Central memory CD4-positive, alpha-beta T cell (primary cell): ENCODE data around the gene USP32.
A peak's percentile ranks its signal among the peaks of the same experiment; 100 is the strongest.
"Not testable (repeated sequence)": the region's sequence is repeated elsewhere in the genome, so short reads cannot be mapped to it uniquely, and the experiment has no call there.

Experiments
- DNase-seq: peaks from one replicate; pipeline ENCODE4 v3.0.0; 2022

USP32 gene

DNA sequence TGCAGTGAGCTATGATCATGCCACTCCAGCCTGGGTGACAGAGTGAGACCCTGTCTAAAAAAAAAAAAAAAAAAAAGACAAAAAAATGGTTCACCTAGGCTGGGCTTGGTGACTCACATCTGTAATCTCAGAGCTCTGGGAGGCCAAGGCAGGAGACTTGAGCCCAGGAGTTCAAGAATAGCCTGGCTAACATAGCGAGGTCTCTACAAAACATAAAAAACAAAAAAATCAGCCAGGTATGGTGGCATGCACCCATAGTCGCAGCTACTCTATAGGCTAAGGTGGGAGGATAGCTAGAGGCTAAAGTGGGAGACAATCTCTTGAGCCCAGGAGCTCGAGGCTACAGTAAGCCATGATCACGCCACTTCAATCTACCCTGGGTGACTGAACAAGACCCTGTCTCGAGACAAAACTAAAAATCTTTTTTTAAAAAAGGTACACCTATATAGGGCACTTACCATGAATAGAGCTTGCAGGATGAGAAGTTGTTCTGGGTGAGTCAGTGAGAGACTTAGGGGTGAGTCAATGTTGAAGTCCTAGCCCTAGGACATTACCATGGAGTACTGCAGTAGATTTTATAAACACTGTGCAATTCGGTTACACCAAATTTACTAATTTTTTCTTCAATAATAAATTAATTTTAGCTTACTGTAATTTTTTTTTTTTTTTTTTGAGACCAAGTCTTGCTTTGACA is 19.0 kb downstream of the USP32 start:
- DNase-seq = no peak

DNA sequence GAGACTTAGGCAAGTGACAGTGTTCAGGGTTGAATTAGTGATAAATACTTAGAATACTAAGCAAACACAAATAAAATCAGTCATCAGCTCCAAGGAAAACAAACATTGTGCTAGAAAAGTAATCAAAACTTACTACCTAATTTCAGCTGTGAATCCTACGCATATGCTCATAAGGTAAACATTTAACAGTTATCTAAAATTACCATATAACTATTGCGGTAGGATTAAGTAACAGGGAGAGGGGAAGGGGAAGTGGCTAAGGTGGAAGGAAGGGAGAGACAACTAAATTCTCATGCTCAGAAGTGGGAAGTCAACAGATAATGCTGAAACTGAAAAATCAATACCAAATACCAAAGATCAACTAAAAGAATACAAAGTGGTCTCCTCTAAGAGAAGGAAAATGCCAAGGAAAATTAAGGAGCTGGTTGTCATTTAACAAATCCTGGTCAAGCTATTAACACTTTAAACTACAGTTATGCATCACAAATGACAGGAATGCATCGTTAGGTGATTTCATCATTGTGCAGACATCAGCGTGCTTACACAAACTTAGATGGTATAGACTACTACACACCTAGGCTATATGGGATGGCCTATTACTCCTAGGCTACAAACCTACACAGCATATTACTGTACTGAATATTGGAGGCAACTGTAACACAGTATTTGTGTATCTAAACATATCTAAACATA is 20.0 kb downstream of the USP32 start:
- DNase-seq = no peak

DNA sequence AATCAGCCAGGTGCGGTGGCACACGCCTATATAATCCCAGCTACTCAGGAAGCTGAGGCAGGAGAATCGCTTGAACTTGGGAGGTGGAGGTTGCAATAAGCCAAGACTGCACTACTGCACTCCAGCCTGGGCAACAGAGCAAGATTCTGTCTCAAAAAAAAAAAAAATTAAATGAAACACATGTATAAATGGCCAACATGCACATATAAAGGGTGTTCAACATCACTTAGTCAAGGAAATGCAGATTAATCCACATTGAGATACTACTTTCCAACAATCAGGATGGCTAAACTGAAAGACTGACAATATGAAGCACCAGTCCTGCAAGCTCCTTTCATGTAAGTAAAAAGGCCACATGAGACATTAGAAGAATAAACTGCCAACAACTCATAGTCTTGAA is 20.5 kb downstream of the USP32 start:
- no peak for DNase-seq

DNA sequence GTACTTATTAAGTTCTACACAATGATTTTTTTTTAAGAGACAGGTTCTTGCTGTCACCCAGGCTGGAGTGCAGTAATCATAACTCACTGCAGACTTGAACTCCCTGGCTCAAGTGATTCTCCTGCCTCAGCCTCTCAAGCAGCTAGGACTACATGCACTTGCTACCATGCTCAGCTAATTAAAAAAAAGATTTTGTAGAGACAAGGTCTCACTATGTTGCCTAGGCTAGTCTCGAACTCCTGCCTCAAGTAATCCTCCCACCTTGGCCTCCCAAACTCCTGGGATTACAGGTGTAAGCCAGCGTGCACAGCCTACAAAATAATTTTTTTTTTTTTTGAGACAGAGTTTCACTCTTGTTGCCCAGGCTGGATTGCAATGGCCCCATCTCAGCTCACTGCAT is 22.2 kb downstream of the USP32 start:
- no peak for DNase-seq

DNA sequence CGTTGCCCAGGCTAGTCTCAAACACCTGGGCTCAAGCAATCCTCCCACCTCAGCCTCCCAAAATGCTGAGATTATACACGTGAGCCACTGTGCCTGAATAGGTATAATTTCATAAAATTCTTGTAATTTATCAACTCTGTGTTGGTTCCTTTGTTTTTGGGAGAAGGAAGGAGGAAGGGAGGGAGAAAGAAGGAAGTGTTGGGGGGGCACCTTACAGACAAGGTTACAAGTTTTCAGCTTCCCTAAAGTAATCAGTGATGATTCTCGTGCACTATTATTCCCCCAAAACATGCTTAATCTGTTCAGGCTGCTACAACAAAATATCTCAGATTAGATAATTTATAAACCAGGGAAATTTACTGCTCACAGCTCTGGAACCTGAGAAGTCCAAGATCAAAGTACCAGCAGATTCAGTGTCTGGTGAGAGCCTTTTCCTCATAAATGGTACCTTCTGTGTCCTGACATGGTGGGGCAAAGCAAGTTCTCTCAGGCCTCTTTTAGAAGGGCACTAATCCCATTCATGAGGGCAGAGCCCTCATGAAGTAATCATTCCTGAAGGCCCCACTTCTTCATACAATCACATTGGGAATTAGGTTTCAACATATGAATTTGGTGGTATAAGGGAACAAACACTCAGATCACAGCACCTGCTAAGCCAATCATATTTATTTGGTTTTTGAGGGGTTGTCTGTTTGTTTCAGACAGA is 28.1 kb downstream of the USP32 start:
- DNase-seq = no peak

DNA sequence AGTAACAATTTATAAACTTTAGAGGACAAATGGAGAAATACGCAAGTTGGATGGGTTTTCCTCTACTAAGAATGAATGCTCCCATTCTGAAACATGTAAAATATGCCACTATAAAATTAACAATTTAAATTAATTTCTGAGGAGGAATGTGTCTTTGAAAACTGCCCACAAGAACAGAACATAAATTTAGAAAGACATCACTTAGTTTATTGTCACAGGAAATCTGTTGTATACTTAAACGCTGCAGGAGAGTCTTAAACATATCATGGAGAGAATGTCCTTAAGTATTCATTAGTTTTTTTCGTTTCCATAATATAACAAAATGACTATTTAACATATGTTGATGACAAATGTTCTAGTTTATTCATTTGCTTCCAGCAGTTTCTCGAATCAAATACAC is 29.6 kb downstream of the USP32 start:
- no peak for DNase-seq

DNA sequence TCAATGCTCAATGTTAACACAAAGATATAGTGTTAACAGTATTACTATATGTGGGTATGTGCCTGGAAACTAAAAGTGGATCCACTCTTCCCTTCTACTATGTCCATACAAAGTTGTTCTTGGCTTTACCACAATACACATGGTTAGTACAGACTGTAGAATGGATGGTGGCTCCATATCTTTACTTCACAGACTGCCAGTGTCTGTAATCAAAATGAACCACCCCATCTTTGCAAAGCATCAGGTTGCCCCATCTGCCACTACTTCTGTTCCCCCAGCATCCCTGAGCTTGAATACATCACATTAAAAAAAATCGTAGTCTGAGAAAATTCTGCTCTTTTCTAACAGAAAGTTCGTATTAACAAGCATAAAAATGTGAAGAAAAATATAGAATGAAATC is 30.0 kb downstream of the USP32 start:
- DNase-seq = no peak

DNA sequence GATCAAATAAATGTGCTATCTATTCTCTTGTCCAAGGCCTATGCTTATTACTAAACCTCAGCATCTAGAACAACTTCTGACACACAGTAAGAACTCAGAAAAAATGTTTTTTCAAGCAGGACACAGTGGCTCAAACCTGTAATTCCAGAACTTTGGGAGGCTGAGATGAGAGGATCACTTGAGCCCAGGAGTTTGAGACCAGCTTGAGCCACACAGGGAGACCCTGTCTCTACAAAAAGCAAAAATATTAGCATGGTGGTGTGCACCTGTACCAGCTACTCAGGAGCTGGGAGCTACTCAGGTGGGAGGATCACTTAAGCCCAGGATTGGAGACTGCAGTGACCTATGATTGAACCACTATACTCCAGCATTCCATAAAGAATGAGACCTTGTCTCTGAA is 32.5 kb downstream of the USP32 start:
- no peak for DNase-seq

DNA sequence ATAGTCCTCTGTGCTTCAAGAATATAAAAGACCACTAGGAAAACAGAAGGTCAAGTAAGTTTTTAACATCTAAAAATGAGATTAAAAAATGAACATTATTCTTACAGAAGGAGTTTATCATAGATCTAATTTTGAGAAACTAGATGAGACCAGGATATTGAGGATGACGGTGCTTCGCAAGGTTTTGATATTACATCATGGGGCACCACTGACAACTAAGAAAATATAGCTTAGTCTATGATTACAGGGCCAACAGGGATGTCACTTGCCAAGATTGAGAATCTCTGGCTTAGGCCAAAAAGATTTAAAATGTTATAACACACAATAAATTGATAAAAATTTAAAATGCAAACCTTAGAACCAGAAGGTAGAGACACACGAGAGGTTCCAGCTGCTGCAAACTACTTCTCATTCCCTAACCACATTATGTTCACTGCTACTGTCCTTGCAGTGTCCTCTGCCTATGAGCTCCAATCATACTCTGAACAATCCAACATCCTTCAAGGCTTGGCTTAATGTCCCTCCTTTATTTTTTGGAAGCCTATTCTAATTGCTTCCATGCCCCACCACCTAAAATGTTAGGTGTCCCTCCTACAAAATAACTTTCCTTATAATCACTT is 33.2 kb downstream of the USP32 start:
- no peak for DNase-seq

DNA sequence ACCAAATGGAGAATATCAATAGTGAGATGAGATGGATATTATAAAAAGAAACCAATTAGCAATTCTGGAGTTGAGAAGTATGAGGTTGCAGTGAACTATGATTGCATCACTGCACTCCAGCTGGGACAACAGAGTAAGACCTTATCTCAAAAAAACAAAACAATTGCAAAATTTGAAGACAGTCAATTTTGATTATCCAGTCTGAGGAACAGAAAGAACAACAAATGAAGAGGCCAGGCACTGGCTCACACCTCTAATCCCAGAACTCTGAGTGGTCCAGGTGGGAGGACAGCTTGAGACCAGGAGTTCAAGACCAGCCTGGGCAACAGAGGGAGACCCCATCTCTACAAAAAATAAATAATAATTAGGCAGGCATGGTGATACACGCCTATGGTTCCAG is 35.0 kb downstream of the USP32 start:
- no peak for DNase-seq

DNA sequence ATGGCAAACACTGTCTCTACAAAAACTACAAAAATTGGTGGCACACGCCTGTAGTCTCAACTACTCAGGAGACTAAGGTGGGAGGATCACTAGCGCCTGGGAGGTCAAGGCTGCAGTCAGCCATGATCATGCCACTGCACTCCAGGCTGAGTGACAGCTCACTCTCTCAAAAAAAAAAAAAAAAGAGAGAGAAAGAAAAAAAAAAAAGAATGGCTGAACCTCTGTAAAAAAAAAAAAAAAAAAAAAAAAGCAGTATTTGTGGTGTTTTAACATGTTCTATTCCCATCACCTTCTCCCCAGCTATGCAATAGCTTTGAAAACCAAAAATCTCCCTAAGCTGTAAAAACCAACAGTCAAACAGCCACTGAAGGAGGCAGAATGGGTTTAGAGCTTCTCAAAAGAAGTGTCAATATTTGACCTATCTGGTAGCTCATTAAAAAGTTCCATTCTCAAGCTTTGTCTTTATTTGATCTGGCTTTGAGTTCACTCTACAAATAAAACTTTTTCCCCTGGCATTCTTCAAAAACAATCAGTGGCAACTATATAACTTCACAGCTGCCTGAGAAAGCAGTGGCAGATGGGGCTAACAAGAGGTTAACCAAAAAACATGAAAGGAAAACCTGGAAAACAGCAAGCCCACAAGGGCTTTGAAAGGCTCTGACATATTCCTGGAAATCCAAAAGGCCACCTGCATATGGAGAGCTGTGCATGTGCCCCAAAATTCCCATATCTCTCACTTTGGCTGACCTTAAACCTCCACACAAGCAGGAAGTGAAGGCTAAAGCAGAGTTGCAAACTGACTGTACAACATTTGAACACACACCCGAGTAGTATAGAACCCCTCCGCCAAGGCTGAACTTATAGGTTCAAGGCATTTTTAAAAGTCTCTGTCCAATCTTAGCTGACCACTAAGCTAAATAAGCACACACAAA is 36.0 kb downstream of the USP32 start:
- no peak for DNase-seq

DNA sequence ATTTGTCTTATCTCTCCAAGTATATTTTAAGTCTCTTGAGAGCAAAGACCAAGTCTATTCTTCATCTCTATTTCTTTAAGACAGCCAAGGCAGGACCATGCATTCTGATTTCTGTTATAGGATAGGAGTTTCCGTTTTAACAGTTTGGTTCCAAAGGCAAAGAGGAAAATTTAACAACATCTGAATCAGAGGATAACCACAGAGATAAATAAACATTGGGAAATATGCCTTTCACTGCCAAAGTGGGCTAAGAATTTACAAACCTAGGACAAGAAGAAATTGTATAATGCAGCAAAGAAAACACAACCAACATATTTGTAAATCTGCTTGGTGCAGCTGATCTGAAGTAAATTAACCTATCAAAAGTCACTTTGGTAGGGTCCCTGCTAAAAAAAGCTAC is 37.7 kb downstream of the USP32 start:
- no peak for DNase-seq

DNA sequence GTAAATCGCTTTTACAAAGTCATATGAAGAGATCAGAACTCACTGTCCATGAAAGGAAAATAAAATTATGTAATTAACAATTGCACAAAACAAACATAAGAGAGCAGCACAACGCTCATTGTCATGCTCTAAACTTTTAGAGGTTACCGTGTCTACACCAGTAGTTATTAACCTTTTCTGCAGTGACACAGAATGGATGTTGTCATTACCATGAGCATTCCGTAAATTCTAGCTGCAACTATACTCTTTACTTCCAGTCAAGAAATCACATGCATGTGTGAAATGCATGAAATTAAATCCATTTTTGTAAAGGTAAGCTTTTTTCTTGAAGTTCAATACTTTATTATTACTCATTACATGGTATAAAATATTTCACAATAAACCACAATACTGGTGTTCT is 38.2 kb downstream of the USP32 start:
- DNase-seq = no peak

DNA sequence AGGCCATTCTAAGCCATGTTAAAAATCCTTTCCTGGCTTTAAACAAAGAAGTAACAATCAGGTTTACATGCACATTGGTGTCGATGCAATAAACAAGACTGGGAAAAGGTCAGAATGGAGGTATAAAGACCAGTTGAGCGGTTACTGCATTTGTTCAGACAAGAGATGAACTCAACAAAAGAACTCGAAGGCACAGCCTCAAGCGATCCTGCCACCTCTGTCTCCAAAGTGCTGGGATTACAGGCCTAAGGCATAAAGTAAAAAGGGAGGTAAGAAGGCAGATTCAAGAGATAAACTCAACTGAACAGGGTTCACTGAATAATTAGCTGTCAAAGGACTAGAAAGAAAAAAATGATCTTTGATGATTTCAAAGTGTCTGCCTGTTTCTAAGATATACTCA is 39.4 kb downstream of the USP32 start:
- no peak for DNase-seq

DNA sequence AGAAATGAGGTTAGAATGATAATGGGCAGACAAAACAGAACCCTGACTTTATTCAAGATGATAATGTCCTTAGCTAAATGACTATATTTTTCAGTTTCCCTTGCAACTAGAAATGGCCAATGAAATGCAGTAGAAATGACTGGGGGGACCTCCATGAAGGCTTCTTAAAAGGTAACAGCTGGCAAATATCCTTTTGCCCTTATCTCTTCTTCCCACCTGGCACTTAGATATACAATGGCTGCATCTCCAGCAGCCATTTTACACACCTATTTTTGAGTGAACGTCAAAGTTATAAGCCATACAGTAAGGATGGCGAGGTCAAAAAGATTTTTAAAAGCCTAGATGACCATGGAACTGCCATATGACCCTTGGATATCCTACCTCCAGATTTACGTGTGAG is 39.9 kb downstream of the USP32 start:
- no peak for DNase-seq

DNA sequence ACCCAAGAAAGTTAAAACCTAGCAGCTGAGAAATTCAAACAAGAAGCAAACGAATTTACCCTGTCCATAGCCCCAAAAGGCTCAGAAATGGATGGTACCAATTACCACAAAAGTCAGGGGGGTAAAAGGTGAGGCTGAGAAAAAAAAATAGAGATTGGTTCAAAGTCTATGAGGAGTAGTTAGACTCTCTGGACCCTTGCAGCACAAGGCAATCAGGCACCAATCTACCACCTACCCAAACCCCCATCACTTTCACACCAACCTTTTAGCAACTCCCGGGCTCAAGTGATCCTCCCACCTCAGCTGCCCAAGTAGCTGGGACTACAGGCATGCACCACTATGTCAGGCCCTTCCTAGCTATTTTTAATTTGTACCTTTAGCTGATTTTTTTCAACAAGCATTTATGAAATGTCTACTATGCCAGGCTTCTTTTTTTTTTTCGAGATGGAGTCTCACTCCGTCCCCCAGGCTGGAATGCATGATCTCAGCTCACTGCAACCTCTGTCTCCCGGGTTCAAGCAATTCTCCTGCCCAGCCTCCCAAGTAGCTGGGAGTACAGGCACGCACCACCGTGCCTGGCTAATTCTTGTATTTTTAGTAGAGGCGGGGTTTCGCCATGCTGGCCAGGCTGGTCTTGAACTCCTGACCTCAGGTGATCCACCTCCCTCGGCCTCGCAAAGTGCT is 40.8 kb downstream of the USP32 start:
- DNase-seq = no peak

DNA sequence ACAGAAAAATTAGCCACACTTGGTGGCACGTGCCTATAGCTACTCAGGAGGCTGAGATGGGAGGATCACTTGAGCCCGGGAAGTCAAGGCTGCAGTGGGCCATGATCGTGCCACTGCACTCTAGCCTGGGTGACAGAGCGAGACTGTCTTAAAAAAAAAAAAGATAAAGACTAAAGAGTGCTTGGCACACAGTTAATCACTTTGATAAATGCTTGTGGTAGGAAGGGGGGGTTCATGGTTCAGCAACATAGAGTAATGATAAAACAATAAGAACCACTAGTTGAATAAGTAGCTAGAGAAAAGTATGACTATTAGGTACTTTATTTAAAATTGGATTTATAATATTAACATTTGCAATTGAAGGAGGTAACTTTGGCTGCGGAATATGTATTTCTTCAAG is 43.3 kb downstream of the USP32 start:
- DNase-seq = no peak

DNA sequence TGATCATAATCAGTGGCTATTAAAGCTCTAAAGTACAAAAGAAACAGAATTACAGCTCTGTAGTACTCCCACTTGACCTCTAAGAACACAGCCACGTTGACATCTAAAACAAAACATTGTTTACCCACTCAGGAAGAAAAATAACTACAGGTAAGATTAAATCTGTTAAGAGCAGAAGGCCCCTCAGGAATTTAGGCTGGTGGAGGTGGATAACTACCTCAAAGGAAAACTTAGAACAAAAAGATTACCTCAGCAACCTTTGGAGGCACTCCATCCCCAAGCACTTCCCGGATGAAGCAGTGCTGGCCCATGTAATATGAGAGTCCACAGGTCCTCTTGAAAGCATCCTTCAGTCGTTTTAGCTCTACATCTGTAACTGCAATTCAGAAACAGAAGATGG is 46.7 kb downstream of the USP32 start:
- DNase-seq = no peak

DNA sequence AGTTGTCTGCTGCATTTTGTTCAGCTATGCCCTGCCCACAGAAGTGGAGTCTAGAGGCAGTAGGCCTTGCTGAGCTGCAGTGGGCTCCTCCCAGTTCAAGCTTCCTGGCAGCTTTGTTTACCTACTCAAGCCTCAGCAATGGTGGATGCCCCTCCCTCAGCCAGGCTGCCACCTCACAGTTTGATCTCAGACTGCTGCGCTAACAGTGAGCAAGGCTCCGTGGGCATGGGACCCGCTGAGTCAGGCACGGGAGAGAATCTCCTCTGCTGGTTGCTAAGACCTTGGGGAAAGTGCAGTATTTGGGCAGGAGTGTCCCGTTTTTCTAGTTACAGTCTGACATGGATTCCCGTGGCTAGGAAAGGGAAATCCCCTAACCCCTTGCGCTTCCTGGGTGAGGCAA is 49.4 kb downstream of the USP32 start:
- peak; percentile 15 for DNase-seq

DNA sequence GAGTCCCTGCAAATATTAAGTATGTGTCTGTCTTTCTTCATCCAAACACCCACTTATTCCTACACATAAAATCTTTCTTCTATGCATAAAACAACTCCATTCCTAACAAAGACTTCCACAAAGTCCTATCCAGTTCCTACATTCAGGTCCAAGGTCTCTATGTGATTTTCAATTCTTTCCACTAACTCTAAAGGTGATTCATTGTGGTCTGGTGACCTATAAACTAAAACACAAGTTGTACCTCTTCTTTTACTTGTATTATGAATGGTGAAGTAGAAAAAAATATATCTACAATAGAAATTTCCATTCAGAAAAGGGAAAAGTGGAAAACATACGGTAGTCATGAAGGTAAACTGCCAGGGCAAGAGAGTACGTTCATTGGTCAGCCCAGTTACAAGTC is 56.6 kb downstream of the USP32 start:
- no peak for DNase-seq

DNA sequence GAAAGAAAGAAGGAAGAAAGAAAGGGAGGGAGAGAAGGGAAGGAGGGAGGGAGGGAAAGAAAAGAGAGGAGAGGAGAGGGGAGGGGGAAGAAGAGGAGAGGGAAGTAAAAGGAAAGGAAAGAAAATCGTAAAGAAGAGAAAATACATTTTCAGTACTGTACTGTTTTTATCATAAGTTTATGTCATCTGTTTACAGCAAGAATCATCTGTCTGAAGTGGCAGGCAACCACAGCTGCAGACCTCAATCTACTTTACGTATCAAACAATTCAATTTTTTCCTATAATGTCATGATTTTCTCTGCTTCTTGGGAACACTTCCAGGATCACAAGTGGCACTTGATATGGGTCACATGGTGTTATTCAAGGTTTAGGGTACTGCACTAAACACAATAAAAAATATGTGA is 58.3 kb downstream of the USP32 start:
- DNase-seq = no peak

DNA sequence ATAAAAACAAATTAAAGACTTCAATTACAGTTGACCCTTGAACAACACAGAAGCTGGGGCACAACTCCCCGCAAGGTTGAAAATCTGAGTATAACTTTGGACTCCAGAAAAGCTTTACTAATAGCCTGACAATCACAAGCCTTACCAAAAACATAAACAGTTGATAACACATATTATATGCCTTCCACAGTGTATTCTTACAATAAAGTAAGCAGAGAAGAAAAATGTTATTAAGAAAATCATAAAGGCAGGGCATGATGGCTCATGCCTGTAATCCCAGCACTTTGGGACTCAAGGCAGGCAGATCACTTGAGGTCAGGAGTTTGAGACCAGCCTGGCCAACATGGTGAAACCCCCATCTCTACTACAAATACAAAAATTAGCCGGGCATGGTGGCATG is 58.9 kb downstream of the USP32 start:
- DNase-seq = not testable (repeated sequence)
